Superior temporal gyrus (tissue), 1 donor: ENCODE results near the gene ALDH2.
A peak's percentile ranks its signal among the peaks of the same experiment; 100 is the strongest.
"Not testable (repeated sequence)": the region's sequence is repeated elsewhere in the genome, so short reads cannot be mapped to it uniquely, and the experiment has no call there.

Source experiments
- DNase-seq: peaks from one replicate; pipeline ENCODE4 v3.0.0-alpha.2; 2016; ENCODE audit errors: extremely low spot score

The ALDH2 gene

GRCh38 chr12:111766608-111767361 lies at the start of gene ALDH2:
TSS of gene ALDH2 (plus strand) at chr12:111766933. CDS start at chr12:111766983, 50 bp downstream.
- DNase-seq = peak; percentile 75

- not testable (repeated sequence) for DNase-seq
Observed at GRCh38 chr12:111719316-111719715, 47.4 kb upstream of the ALDH2 start.

- no peak for DNase-seq
Observed at GRCh38 chr12:111720457-111720856, 46.3 kb upstream of the ALDH2 start.

- not testable (repeated sequence) for DNase-seq
Observed at GRCh38 chr12:111723646-111724360, 42.9 kb upstream of the ALDH2 start.

- DNase-seq = no peak
Observed at GRCh38 chr12:111728795-111729194, 37.9 kb upstream of the ALDH2 start.

- no peak for DNase-seq
Observed at GRCh38 chr12:111730420-111730819, 36.3 kb upstream of the ALDH2 start.

GRCh38 chr12:111732786-111733185 lies 33.9 kb upstream of the ALDH2 start:
- no peak for DNase-seq

- DNase-seq = no peak
Observed at GRCh38 chr12:111733340-111733915, 33.3 kb upstream of the ALDH2 start.

GRCh38 chr12:111739524-111739923 lies 27.2 kb upstream of the ALDH2 start:
- DNase-seq = not testable (repeated sequence)

- no peak for DNase-seq
Observed at GRCh38 chr12:111741235-111741812, 25.4 kb upstream of the ALDH2 start.

GRCh38 chr12:111745211-111745610 lies 21.5 kb upstream of the ALDH2 start:
- no peak for DNase-seq

GRCh38 chr12:111747333-111747732 lies 19.4 kb upstream of the ALDH2 start:
- no peak for DNase-seq

GRCh38 chr12:111748151-111748672 lies 18.5 kb upstream of the ALDH2 start:
- no peak for DNase-seq

GRCh38 chr12:111748867-111749266 lies 17.9 kb upstream of the ALDH2 start:
- no peak for DNase-seq

- DNase-seq = no peak
Observed at GRCh38 chr12:111749391-111749790, 17.3 kb upstream of the ALDH2 start.

GRCh38 chr12:111753144-111753881 lies 13.4 kb upstream of the ALDH2 start:
- peak; percentile 73 for DNase-seq

GRCh38 chr12:111754671-111755070 lies 12.1 kb upstream of the ALDH2 start:
- DNase-seq = no peak

- DNase-seq = no peak
Observed at GRCh38 chr12:111756196-111756595, 10.5 kb upstream of the ALDH2 start.

- no peak for DNase-seq
Observed at GRCh38 chr12:111756681-111757080, 10.1 kb upstream of the ALDH2 start.

GRCh38 chr12:111757361-111758119 lies 9.2 kb upstream of the ALDH2 start:
- no peak for DNase-seq

- DNase-seq = no peak
Observed at GRCh38 chr12:111758120-111758561, 8.6 kb upstream of the ALDH2 start.
